ENCODE measurements around the gene PIGR.

PIGR gene

GRCh38 chr1:206907304-206907991 lies 38.8 kb downstream of the PIGR start:
- peak in 1 of 2 donors; percentile 57 for DNase-seq
- no peak overlapping the region for H3K4me3 ChIP-seq
- peaks cover 0 to 34% of the 10 kb centered on the region in 2 donors for H3K27me3 ChIP-seq
- H3K36me3 ChIP-seq: no peaks in the 10 kb centered on the region
- peaks cover 0 to 14% (median 12%) of the 10 kb centered on the region in 4 donors for H3K4me1 ChIP-seq
- TF ChIP-seq CTCF (IDR thresholded peaks at IDR 0.05): no peak
- intact Hi-C loops (cut with DNase I; ENCODE audit: low total_unique reads): no loop called here
- no peaks in the 10 kb centered on the region for H3K9me3 ChIP-seq
- H3K27ac ChIP-seq: no peak overlapping the region

GRCh38 chr1:206905295-206906164 lies 40.7 kb downstream of the PIGR start:
- TF ChIP-seq CTCF (IDR thresholded peaks at IDR 0.05): no peak
- peak in 1 of 2 donors; percentile 25 for DNase-seq
- intact Hi-C loops (cut with DNase I; ENCODE audit: low total_unique reads): no loop called here
- peaks cover 0 to 14% (median 12%) of the 10 kb centered on the region in 4 donors for H3K4me1 ChIP-seq
- no peak overlapping the region for H3K27ac ChIP-seq
- peaks cover 0 to 34% of the 10 kb centered on the region in 2 donors for H3K27me3 ChIP-seq
- no peaks in the 10 kb centered on the region for H3K36me3 ChIP-seq
- no peak overlapping the region for H3K4me3 ChIP-seq
- no peaks in the 10 kb centered on the region for H3K9me3 ChIP-seq

DNA sequence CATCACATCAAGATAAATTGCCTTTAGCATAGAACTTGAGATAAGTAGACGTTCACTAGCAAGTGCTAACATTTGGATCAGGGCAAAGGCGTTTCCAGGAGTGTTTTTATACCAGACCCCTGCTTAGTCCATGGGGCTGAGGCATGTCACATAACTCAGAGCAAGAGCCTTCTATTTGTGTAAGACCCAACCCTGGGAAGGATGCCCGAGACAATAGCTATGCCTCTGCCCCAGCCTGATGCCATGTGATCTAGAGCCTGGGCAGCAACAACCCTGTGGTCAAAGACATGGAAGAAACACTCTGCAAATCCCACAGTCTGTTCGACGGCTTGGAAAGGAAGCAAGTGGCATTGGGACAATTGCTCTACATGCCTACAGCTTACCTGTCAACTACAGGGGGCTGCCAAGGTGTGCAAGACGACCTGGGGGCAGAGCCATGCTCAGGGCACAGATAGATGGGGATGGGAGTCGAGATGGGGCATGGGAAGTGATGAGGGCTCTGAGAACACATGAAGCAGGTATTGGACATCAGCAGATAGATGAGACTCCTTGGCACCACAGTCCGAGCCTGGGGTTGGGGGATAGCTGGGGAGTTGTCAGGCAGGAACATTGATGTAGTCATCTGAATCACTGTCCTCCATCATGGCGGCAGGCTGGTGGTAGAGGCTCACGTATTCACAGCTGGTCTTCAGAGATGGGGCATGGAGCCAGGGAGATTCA lies 41.7 kb downstream of the PIGR start:
- Histone ChIP-seq H3K27me3 (peaks cover 0 to 26% of the 10 kb centered on the region in 2 donors), H3K9me3 (no peaks in the 10 kb centered on the region), H3K4me1 (peaks cover 0 to 8% (median 7%) of the 10 kb centered on the region in 4 donors), H3K4me3 (no peak overlapping the region), H3K27ac (no peak overlapping the region), H3K36me3 (no peaks in the 10 kb centered on the region)
- DNase-seq: peak in 1 of 2 donors; percentile 54
- intact Hi-C loops (cut with DNase I; ENCODE audit: low total_unique reads): no loop called here
- no peak for TF ChIP-seq CTCF (IDR thresholded peaks at IDR 0.05)

- intact Hi-C loops (cut with DNase I; ENCODE audit: low total_unique reads): no loop called here
- Histone ChIP-seq H3K4me1 (no peaks in the 10 kb centered on the region), H3K4me3 (no peak overlapping the region), H3K27ac (no peak overlapping the region), H3K27me3 (peaks cover 0 to 17% of the 10 kb centered on the region in 2 donors), H3K36me3 (no peaks in the 10 kb centered on the region), H3K9me3 (no peaks in the 10 kb centered on the region)
- DNase-seq: no peak
- TF ChIP-seq CTCF (IDR thresholded peaks at IDR 0.05): no peak
These were observed 42.6 kb downstream of the PIGR start for GRCh38 chr1:206903687-206904086.

DNA sequence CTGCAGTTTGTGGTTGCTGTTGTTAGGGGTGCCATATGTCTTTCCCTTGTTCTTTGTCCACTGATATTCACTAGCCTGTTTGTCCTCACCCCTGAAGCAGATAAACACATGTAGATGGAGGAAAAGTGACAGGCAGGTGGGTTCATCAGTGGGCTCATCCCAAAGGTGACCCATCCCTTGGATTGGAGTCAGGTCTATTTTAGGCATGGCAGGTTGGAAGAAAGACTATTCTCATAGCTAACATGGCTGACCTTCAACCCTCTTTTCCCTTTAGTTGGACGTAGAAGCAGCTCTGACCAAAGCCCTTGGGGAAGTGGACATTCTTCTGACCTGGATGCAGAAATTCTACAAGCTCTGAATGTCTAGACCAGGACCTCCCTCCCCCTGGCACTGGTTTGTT lies 43.6 kb downstream of the PIGR start:
- no peak for TF ChIP-seq CTCF (IDR thresholded peaks at IDR 0.05)
- Histone ChIP-seq H3K27me3 (peaks cover 0 to 7% of the 10 kb centered on the region in 2 donors), H3K27ac (no peak overlapping the region), H3K4me3 (no peak overlapping the region), H3K9me3 (no peaks in the 10 kb centered on the region), H3K4me1 (no peaks in the 10 kb centered on the region), H3K36me3 (no peaks in the 10 kb centered on the region)
- intact Hi-C loops (cut with DNase I; ENCODE audit: low total_unique reads): no loop called here
- DNase-seq: no peak

Data from tibial artery (tissue), 4 donors.